GM18861 (cell line): ENCODE results near the gene TAF4.

ENCODE experiments used
- ATAC-seq: cut with Tn5 transposase; IDR thresholded peaks from one replicate; pipeline ENCODE4 v1.9.1; 2021; ENCODE audit not compliant: unreplicated experiment

TAF4 gene

GRCh38 chr20:62025394-62025793, 40.3 kb downstream of the TAF4 start:
- no peak for ATAC-seq

- no peak for ATAC-seq
Observed at GRCh38 chr20:62023935-62024334, 41.7 kb downstream of the TAF4 start.

- ATAC-seq = no peak
Observed at GRCh38 chr20:62022575-62023139, 43.0 kb downstream of the TAF4 start.

GRCh38 chr20:62021793-62022385, 43.8 kb downstream of the TAF4 start:
- ATAC-seq = no peak

GRCh38 chr20:62020935-62021701, 44.6 kb downstream of the TAF4 start:
- no peak for ATAC-seq

GRCh38 chr20:62019881-62020492, 45.7 kb downstream of the TAF4 start:
- no peak for ATAC-seq

GRCh38 chr20:62019144-62019805, 46.4 kb downstream of the TAF4 start:
- ATAC-seq = no peak

- no peak for ATAC-seq
Observed at GRCh38 chr20:62018437-62019143, 47.1 kb downstream of the TAF4 start.

- ATAC-seq = no peak
Observed at GRCh38 chr20:62015540-62016288, 50.0 kb downstream of the TAF4 start.

GRCh38 chr20:62014889-62015537, 50.7 kb downstream of the TAF4 start:
- no peak for ATAC-seq

GRCh38 chr20:62014488-62014775, 51.2 kb downstream of the TAF4 start:
- no peak for ATAC-seq

- no peak for ATAC-seq
Observed at GRCh38 chr20:62012631-62013030, 53.0 kb downstream of the TAF4 start.

- ATAC-seq = no peak
Observed at GRCh38 chr20:62011938-62012534, 53.6 kb downstream of the TAF4 start.

GRCh38 chr20:62011403-62011790, 54.3 kb downstream of the TAF4 start:
- ATAC-seq = no peak

- ATAC-seq = no peak
Observed at GRCh38 chr20:62010551-62011402, 54.9 kb downstream of the TAF4 start.

- no peak for ATAC-seq
Observed at GRCh38 chr20:62009869-62010445, 55.7 kb downstream of the TAF4 start.

- ATAC-seq = no peak
Observed at GRCh38 chr20:62009322-62009721, 56.4 kb downstream of the TAF4 start.

GRCh38 chr20:62008643-62009183, 57.0 kb downstream of the TAF4 start:
- no peak for ATAC-seq
